ENCODE measurements around the gene HLCS. TPM values are rescaled to one million over a fixed set of nuclear protein-coding genes. Genes with fewer than 3 reads are reported as not detected.

Gene HLCS
- total RNA-seq, 3 donors from 2014 or later = 19.5 to 26.2 (median 20.3) TPM

DNA sequence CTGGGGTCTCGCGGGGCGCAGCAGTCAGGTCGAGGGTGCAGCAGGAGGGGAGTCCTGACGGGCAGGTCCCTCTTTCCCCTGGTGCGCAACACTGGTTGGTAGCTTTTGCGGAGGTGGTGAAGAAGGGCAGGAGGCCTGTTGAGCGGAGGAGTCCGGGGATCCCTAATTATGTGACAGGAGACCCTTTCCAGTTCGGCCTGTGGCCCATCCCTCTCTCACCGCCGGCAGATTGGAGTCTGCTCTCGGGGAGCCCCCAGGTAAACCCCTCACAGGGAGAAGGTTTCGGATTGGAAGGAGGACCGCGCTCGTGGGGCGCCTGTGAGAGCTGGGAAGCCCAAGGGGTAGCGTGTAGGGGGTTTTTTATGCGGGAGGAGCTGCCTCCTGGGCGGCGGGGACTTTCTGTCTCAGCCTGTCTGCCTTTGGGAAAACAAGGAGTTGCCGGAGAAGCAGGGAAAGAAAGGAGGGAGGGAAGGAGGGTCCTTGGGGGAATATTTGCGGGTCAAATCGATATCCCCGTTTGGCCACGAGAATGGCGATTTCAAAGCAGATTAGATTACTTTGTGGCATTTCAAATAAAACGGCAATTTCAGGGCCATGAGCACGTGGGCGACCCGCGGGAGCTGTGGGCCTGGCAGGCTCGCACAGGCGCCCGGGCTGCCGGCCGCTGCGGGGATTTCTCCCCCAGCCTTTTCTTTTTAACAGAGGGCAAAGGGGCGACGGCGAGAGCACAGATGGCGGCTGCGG, 258.0 kb downstream of the HLCS start:
- intact Hi-C loops (cut with DNase I; ENCODE audit: low total_unique reads) = no loop called here
- peak in 1 of 2 donors; percentile 36 for DNase-seq (ENCODE audit: low spot score in 2 of 2)
- peaks cover 12 to 99% of the 10 kb centered on the region in 2 donors for H3K27me3 ChIP-seq
- H3K4me1 ChIP-seq = peaks cover 4 to 10% of the 10 kb centered on the region in 2 donors
- H3K9me3 ChIP-seq = no peaks in the 10 kb centered on the region
- H3K36me3 ChIP-seq = no peaks in the 10 kb centered on the region
- no peak overlapping the region for H3K27ac ChIP-seq
- TF ChIP-seq POLR2AphosphoS5 (IDR thresholded peaks at IDR 0.05) (no peak), POLR2A (IDR thresholded peaks at IDR 0.05) (no peak)
- TF ChIP-seq, protein P1, sequence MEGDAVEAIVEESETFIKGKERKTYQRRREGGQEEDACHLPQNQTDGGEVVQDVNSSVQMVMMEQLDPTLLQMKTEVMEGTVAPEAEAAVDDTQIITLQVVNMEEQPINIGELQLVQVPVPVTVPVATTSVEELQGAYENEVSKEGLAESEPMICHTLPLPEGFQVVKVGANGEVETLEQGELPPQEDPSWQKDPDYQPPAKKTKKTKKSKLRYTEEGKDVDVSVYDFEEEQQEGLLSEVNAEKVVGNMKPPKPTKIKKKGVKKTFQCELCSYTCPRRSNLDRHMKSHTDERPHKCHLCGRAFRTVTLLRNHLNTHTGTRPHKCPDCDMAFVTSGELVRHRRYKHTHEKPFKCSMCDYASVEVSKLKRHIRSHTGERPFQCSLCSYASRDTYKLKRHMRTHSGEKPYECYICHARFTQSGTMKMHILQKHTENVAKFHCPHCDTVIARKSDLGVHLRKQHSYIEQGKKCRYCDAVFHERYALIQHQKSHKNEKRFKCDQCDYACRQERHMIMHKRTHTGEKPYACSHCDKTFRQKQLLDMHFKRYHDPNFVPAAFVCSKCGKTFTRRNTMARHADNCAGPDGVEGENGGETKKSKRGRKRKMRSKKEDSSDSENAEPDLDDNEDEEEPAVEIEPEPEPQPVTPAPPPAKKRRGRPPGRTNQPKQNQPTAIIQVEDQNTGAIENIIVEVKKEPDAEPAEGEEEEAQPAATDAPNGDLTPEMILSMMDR (IDR thresholded peaks at IDR 0.05) = no peak
- peak overlapping the region in 2 of 3 donors; percentile 21 to 54 for H3K4me3 ChIP-seq

DNA sequence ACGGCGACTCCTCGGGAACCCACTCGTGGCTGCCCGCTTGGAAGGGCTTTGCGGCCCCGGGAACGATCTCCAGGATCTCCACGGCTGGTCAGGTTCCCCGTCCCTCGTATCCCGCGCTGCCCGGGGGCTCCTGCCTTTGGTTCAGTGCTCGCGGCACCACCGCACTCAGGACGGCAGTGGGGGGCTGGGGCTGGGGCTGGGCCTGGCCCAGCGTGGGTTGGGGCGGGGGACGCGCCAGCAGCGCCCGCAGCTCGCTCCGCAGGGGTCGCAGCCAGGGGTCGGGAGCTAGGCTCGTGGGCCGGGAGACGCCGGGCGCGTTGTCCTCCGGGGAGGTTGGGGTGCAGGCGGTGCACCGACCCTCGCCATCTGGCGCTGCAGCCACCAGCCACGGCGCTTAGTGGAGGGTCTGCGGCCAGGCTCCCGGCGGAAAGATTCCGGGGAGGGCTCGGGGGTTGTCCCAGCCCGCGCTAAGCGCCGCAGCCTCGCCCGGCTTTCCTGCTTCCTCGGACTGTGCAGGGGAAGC, 258.6 kb downstream of the HLCS start:
- H3K9me3 ChIP-seq = no peaks in the 10 kb centered on the region
- no peak overlapping the region for H3K27ac ChIP-seq
- peaks cover 4 to 10% of the 10 kb centered on the region in 2 donors for H3K4me1 ChIP-seq
- intact Hi-C loops (cut with DNase I; ENCODE audit: low total_unique reads) = no loop called here
- TF ChIP-seq, protein P1 (IDR thresholded peaks at IDR 0.05) = no peak
- no peak for TF ChIP-seq POLR2A (IDR thresholded peaks at IDR 0.05)
- no peak for TF ChIP-seq POLR2AphosphoS5 (IDR thresholded peaks at IDR 0.05)
- peak in 1 of 2 donors; percentile 45 for DNase-seq (ENCODE audit: low spot score in 2 of 2)
- H3K4me3 ChIP-seq = peak overlapping the region in 1 of 3 donors; percentile 54
- H3K36me3 ChIP-seq = no peaks in the 10 kb centered on the region
- peaks cover 12 to 99% of the 10 kb centered on the region in 2 donors for H3K27me3 ChIP-seq

DNA sequence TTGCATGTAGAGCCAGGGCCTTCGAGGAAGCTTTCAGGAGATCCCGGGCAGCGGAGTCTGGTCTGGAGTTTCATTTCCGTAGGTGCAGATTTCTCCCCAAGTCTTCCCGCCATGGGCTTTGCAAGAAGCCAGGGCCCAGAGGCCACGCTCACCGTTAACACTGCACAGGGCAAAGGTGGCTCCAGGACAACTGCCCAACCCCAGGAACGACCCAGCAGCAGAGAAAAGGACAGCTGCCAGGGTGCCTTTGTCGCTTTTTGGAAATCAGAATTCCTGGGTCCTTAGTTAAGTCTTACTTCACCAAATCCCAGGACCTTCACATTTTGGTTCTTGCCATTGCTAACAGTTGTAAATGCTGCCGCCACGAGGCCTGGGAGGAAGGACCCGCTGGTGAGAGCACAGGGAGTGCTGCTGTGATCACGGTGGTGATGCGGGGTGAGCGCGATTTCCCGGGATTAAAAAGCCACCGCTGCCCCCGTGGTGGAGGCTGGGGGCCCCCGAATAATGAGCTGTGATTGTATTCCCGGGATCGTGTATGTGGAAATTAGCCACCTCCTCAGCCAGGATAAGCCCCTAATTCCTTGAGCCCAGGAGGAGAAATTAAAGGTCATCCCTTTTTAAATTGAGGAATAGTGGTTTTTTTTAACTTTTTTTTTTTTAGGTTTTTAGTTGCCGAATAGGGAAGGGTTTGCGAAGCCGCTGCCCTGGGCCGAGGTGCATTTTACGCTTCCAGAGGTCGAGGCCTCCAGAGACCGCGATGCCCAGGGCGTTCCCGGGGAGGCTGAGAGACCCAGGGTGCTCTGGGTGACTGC, 259.3 kb downstream of the HLCS start:
- TF ChIP-seq POLR2AphosphoS5 (IDR thresholded peaks at IDR 0.05) (no peak), POLR2A (IDR thresholded peaks at IDR 0.05) (no peak)
- TF ChIP-seq, protein P1 (IDR thresholded peaks at IDR 0.05) = no peak
- intact Hi-C loops (cut with DNase I; ENCODE audit: low total_unique reads) = no loop called here
- H3K27ac ChIP-seq = no peak overlapping the region
- H3K4me3 ChIP-seq = no peak overlapping the region
- no peaks in the 10 kb centered on the region for H3K36me3 ChIP-seq
- peaks cover 4 to 10% of the 10 kb centered on the region in 2 donors for H3K4me1 ChIP-seq
- peaks cover 12 to 99% of the 10 kb centered on the region in 2 donors for H3K27me3 ChIP-seq
- no peak for DNase-seq (ENCODE audit: low spot score in 2 of 2)
- no peaks in the 10 kb centered on the region for H3K9me3 ChIP-seq

DNA sequence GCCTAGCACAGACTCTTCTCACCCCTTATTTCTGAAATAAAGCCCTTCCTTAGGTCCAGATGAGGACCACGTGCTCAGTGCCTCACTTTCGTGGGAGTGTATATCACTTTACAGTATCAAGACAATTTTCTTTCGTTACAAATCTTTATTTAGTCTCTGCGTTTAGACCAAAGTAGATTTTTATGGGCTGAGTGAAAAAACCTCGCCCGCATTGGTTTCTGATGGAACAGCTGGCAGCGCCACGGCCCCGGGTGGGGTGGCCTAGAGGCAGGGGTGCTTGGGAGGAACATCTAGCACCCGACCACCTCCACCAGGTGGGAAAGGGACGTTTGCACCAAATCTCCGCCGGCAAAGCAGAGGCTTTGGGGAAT, 260.0 kb downstream of the HLCS start:
- Histone ChIP-seq H3K4me3 (no peak overlapping the region), H3K27ac (no peak overlapping the region), H3K27me3 (peaks cover 12 to 100% of the 10 kb centered on the region in 2 donors), H3K9me3 (no peaks in the 10 kb centered on the region), H3K36me3 (no peaks in the 10 kb centered on the region), H3K4me1 (peaks cover 5 to 11% of the 10 kb centered on the region in 2 donors)
- TF ChIP-seq POLR2A (IDR thresholded peaks at IDR 0.05) (no peak), POLR2AphosphoS5 (IDR thresholded peaks at IDR 0.05) (no peak)
- TF ChIP-seq, protein P1 (IDR thresholded peaks at IDR 0.05) = no peak
- DNase-seq (ENCODE audit: low spot score in 2 of 2) = no peak
- intact Hi-C loops (cut with DNase I; ENCODE audit: low total_unique reads) = no loop called here

All from breast epithelium (tissue), 4 donors.